Fibroblast of lung (primary cell): ENCODE measurements around the gene BLID. TPM values are rescaled to one million over a fixed set of nuclear protein-coding genes. Genes with fewer than 3 reads are reported as not detected.
A peak's percentile ranks its signal among the peaks of the same experiment; 100 is the strongest.

Source experiments
- DNase-seq, 2 donors: peaks; one replicate each; pipeline versions ENCODE4 v3.0.0 to v3.0.0-alpha.2; 2010; ENCODE audit warnings: low read depth in 2 of 2
- H2AFZ ChIP-seq: 2 replicates; pipeline ENCODE4 v1.5.1; 2012; ENCODE audit warnings: low read length, control low read depth, inconsistent platforms
- H3K27ac ChIP-seq: 2 replicates; pipeline ENCODE4 v1.5.1; 2011; ENCODE audit warnings: low read length, control low read depth; ENCODE audit not compliant: insufficient read depth
- H3K27me3 ChIP-seq: 2 replicates; pipeline ENCODE4 v1.5.1; 2011; ENCODE audit warnings: mild to moderate bottlenecking, low read length; ENCODE audit not compliant: control insufficient read depth, insufficient read depth
- H3K36me3 ChIP-seq: 2 replicates; pipeline ENCODE4 v1.5.1; 2011; ENCODE audit warnings: low read length; ENCODE audit not compliant: control insufficient read depth, insufficient read depth
- H3K4me1 ChIP-seq: 2 replicates; pipeline ENCODE4 v1.5.1; 2011; ENCODE audit warnings: low read length; ENCODE audit not compliant: control insufficient read depth, insufficient read depth; ENCODE audit errors: extremely low read depth
- H3K4me2 ChIP-seq: 2 replicates; pipeline ENCODE4 v1.5.1; 2011; ENCODE audit warnings: low read length, control low read depth; ENCODE audit not compliant: insufficient read depth; ENCODE audit errors: extremely low read depth
- H3K4me3 ChIP-seq, 4 experiments: fragments of 200-600 bp in 1 of 4; sonication (generic) in 1 of 4; replicated peaks in 1 of 4; 2 replicates each; pipeline ENCODE4 v1.5.1; 2011 to 2016; ENCODE audit warnings: low read length in 4 of 4, low read depth in 3 of 4, mild to moderate bottlenecking in 3 of 4, control low read depth in 2 of 4, inconsistent platforms in 1 of 4, mixed read lengths in 1 of 4; ENCODE audit not compliant: insufficient read depth in 1 of 4; ENCODE audit errors: control extremely low read depth in 1 of 4
- H3K79me2 ChIP-seq: 2 replicates; pipeline ENCODE4 v1.5.1; 2012; ENCODE audit warnings: mild to moderate bottlenecking, low read length, inconsistent platforms; ENCODE audit not compliant: control insufficient read depth, insufficient read depth
- H3K9ac ChIP-seq: 2 replicates; pipeline ENCODE4 v1.5.1; 2011; ENCODE audit warnings: mild to moderate bottlenecking, low read length, control low read depth; ENCODE audit not compliant: insufficient read depth
- H3K9me3 ChIP-seq: 2 replicates; pipeline ENCODE4 v1.5.1; 2012; ENCODE audit warnings: low read depth, low read length; ENCODE audit not compliant: control insufficient read depth, insufficient read depth
- H4K20me1 ChIP-seq: 2 replicates; pipeline ENCODE4 v1.5.1; 2011; ENCODE audit warnings: low read length; ENCODE audit not compliant: control insufficient read depth, insufficient read depth; ENCODE audit errors: extremely low read depth
- EZH2 ChIP-seq: IDR thresholded peaks from 2 replicates; pipeline ENCODE4 v1.5.1; 2012; ENCODE audit warnings: low read length, control low read depth, mild to moderate bottlenecking; ENCODE audit errors: missing control alignments
- polyA plus RNA-seq, 2 donors: library from polyadenylated mRNA; depleted of rRNA in 1 of 2; stranded (reverse) in 1 of 2; unstranded in 1 of 2; fragments of >200 nt; gene quantifications; 2 replicates each; pipeline ENCODE4 v1.2.1, GENCODE V29; 2011 to 2012; ENCODE audit warnings: missing spikeins in 1 of 2
- total RNA-seq: library from RNA; depleted of rRNA; stranded (reverse); fragments of >200 nt; gene quantifications from 2 replicates; pipeline ENCODE4 v1.2.1, GENCODE V29; 2014
- TF ChIP-seq, protein P1 (sequence below), 2 donors: IDR thresholded peaks in 1 of 2; conservative IDR thresholded peaks in 1 of 2; 1 replicate in 1 of 2; 2 replicates in 1 of 2; pipeline ENCODE4 v1.5.1; 2011 to 2012; ENCODE audit warnings: low read length in 2 of 2, control low read depth in 1 of 2, inconsistent platforms in 1 of 2, low read depth in 1 of 2, mild to moderate bottlenecking in 1 of 2

Gene BLID
- total and polyA plus RNA-seq, 2 donors (not counting 1 experiment from before 2014, with no cell fraction given), result 0.32 to 7.9 TPM

- Histone ChIP-seq H3K9ac (no peak overlapping the region), H2AFZ (no peak overlapping the region), H3K4me1 (peaks cover 2% of the 10 kb centered on the region), H4K20me1 (peaks cover 6% of the 10 kb centered on the region), H3K27ac (no peak overlapping the region), H3K36me3 (peaks cover 6% of the 10 kb centered on the region), H3K4me2 (peak overlapping the region; percentile 64), H3K9me3 (no peaks in the 10 kb centered on the region), H3K4me3 (no peak overlapping the region), H3K79me2 (peaks cover 91% of the 10 kb centered on the region), H3K27me3 (no peaks in the 10 kb centered on the region)
- peak; percentile 67 to 86 for DNase-seq
- TF ChIP-seq EZH2, result no peak
- TF ChIP-seq, protein P1, sequence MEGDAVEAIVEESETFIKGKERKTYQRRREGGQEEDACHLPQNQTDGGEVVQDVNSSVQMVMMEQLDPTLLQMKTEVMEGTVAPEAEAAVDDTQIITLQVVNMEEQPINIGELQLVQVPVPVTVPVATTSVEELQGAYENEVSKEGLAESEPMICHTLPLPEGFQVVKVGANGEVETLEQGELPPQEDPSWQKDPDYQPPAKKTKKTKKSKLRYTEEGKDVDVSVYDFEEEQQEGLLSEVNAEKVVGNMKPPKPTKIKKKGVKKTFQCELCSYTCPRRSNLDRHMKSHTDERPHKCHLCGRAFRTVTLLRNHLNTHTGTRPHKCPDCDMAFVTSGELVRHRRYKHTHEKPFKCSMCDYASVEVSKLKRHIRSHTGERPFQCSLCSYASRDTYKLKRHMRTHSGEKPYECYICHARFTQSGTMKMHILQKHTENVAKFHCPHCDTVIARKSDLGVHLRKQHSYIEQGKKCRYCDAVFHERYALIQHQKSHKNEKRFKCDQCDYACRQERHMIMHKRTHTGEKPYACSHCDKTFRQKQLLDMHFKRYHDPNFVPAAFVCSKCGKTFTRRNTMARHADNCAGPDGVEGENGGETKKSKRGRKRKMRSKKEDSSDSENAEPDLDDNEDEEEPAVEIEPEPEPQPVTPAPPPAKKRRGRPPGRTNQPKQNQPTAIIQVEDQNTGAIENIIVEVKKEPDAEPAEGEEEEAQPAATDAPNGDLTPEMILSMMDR (conservative IDR thresholded peaks at IDR 0.05 in 1 of 2, IDR thresholded peaks at IDR 0.05 in 1 of 2; ENCODE audit: low read depth in 1 of 2, low read length in 2 of 2), result no peak
Measured at GRCh38 chr11:122093731-122094275, 22.2 kb downstream of the BLID start.

GRCh38 chr11:122091835-122092234 lies 24.2 kb downstream of the BLID start:
- Histone ChIP-seq H3K9ac (no peak overlapping the region), H4K20me1 (peaks cover 6% of the 10 kb centered on the region), H3K4me3 (no peak overlapping the region), H3K9me3 (no peaks in the 10 kb centered on the region), H3K27ac (no peak overlapping the region), H3K27me3 (no peaks in the 10 kb centered on the region), H3K36me3 (peaks cover 9% of the 10 kb centered on the region), H3K4me1 (peaks cover 2% of the 10 kb centered on the region), H2AFZ (no peak overlapping the region), H3K79me2 (peaks cover 76% of the 10 kb centered on the region), H3K4me2 (no peak overlapping the region)
- DNase-seq, result peak in 1 of 2 donors; percentile 75
- no peak for TF ChIP-seq EZH2
- TF ChIP-seq, protein P1 (conservative IDR thresholded peaks at IDR 0.05 in 1 of 2, IDR thresholded peaks at IDR 0.05 in 1 of 2; ENCODE audit: low read depth in 1 of 2, low read length in 2 of 2), result no peak

GRCh38 chr11:122089111-122089510 lies 26.9 kb downstream of the BLID start:
- H3K27me3 ChIP-seq, result no peaks in the 10 kb centered on the region
- H3K4me2 ChIP-seq, result no peak overlapping the region
- peaks cover 5% of the 10 kb centered on the region for H4K20me1 ChIP-seq
- H3K9ac ChIP-seq, result no peak overlapping the region
- H3K27ac ChIP-seq, result no peak overlapping the region
- peaks cover 12% of the 10 kb centered on the region for H3K4me1 ChIP-seq
- H3K4me3 ChIP-seq, result no peak overlapping the region
- H3K79me2 ChIP-seq, result peaks cover 49% of the 10 kb centered on the region
- no peak overlapping the region for H2AFZ ChIP-seq
- TF ChIP-seq, protein P1 (conservative IDR thresholded peaks at IDR 0.05 in 1 of 2, IDR thresholded peaks at IDR 0.05 in 1 of 2; ENCODE audit: low read depth in 1 of 2, low read length in 2 of 2), result no peak
- no peak for TF ChIP-seq EZH2
- DNase-seq, result no peak
- H3K36me3 ChIP-seq, result peaks cover 7% of the 10 kb centered on the region
- H3K9me3 ChIP-seq, result no peaks in the 10 kb centered on the region
